HCT116 (cell line): Measurements from ENCODE around the gene CUL4A. TPM values are rescaled to one million over a fixed set of nuclear protein-coding genes. Genes with fewer than 3 reads are reported as not detected.

Source experiments
- ATAC-seq: fragments of 200-7000 bp; cut with Tn5 transposase; 2 replicates; pipeline ENCODE4 v1.9.1; 2020; ENCODE audit warnings: mild to moderate bottlenecking, moderate library complexity
- BruUV-seq: library from RNA; stranded (reverse); fragments of 400-500 nt; replicated peaks from 2 replicates; lab custom pipeline; 2021; lab: Mats Ljungman, UMichigan
- CTCF ChIA-PET: fragments of 300-600 bp; sonication (Branson Sonifier 250); formaldehyde crosslinking; loops from one replicate; lab custom pipeline; 2021; ENCODE audit warnings: antibody characterized with exemption; lab: Charles Lee
- POLR2A ChIA-PET: fragments of 300-600, 350-600 bp; sonication (Branson Sonifier 250); formaldehyde crosslinking; loops from one replicate; lab custom pipeline; 2021; ENCODE audit warnings: antibody characterized with exemption; lab: Charles Lee
- RAD21 ChIA-PET, 2 experiments: fragments of 300-600 bp; sonication (Branson Sonifier 250); formaldehyde crosslinking; loops; one replicate each; lab custom pipeline; 2023; ENCODE audit warnings: low total read pairs in 2 of 2; ENCODE audit not compliant: uncharacterized antibody in 2 of 2, unreplicated experiment in 2 of 2, low non-redundant PET in 1 of 2; lab: Charles Lee
- DNase-seq: peaks from one replicate; pipeline ENCODE4 v3.0.0-alpha.2; 2010; ENCODE audit warnings: low read depth, low spot score
- H2AFZ ChIP-seq: fragments of 200-600 bp; shearing (Covaris generic), sonication (generic); 2 replicates; pipeline ENCODE4 v1.6.1; 2017; ENCODE audit warnings: low read depth, mixed run types, mixed read lengths, antibody characterized with exemption, low read length; ENCODE audit not compliant: poor library complexity, severe bottlenecking
- H3K27ac ChIP-seq: 2 replicates; pipeline ENCODE4 v1.5.1; 2012; ENCODE audit warnings: low read depth, low read length
- H3K27me3 ChIP-seq: fragments of 200-600 bp; sonication (generic); 2 replicates; pipeline ENCODE4 v1.6.1; 2016; ENCODE audit warnings: mixed run types, low read length, mixed read lengths; ENCODE audit not compliant: insufficient read depth
- H3K36me3 ChIP-seq, 2 experiments: fragments of 200-500 bp in 1 of 2; fragments of 200-600 bp in 1 of 2; sonication (Bioruptor generic) in 1 of 2; sonication (generic) in 1 of 2; 2 replicates each; pipeline versions ENCODE4 v1.5.1 to v1.6.1; 2014 to 2016; ENCODE audit warnings: low read length in 2 of 2, inconsistent platforms in 1 of 2, mixed read lengths in 1 of 2, mixed run types in 1 of 2; ENCODE audit not compliant: insufficient read depth in 2 of 2, control insufficient read depth in 1 of 2
- H3K4me1 ChIP-seq, 2 experiments: fragments of 200-600 bp in 1 of 2; sonication (generic) in 1 of 2; 2 replicates each; pipeline versions ENCODE4 v1.5.1 to v1.6.1; 2012 to 2017; ENCODE audit warnings: low read length in 2 of 2, inconsistent platforms in 1 of 2, mild to moderate bottlenecking in 1 of 2, mixed read lengths in 1 of 2, mixed run types in 1 of 2, moderate library complexity in 1 of 2; ENCODE audit not compliant: insufficient read depth in 2 of 2, control insufficient read depth in 1 of 2
- H3K4me2 ChIP-seq: fragments of 200-600 bp; sonication (generic); 2 replicates; pipeline ENCODE4 v1.6.1; 2017; ENCODE audit warnings: mixed run types, low read length, mixed read lengths
- H3K4me3 ChIP-seq, 2 experiments: fragments of 200-600 bp in 1 of 2; sonication (generic) in 1 of 2; replicated peaks in 1 of 2; 2 replicates each; pipeline ENCODE4 v1.5.1; 2011 to 2016; ENCODE audit warnings: low read length in 2 of 2, control low read depth in 1 of 2, low read depth in 1 of 2, mild to moderate bottlenecking in 1 of 2, mixed read lengths in 1 of 2, mixed run types in 1 of 2
- H3K79me2 ChIP-seq: fragments of 200-600 bp; sonication (generic); 2 replicates; pipeline ENCODE4 v1.6.1; 2017; ENCODE audit warnings: mild to moderate bottlenecking, mixed run types, low read length, moderate library complexity, mixed read lengths; ENCODE audit not compliant: insufficient read depth
- H3K9ac ChIP-seq: fragments of 200-600 bp; sonication (generic); 2 replicates; pipeline ENCODE4 v1.6.1; 2016; ENCODE audit warnings: low read length, mixed read lengths
- H3K9me2 ChIP-seq: fragments of 200-600 bp; sonication (generic), shearing (Covaris generic); 2 replicates; pipeline ENCODE4 v1.6.1; 2017; ENCODE audit warnings: mixed run types, mild to moderate bottlenecking, moderate library complexity; ENCODE audit not compliant: insufficient read depth
- H3K9me3 ChIP-seq, 2 experiments: fragments of 200-500 bp in 1 of 2; fragments of 200-600 bp in 1 of 2; sonication (Bioruptor generic) in 1 of 2; sonication (generic) in 1 of 2; 2 replicates each; pipeline ENCODE4 v1.6.1; 2014 to 2017; ENCODE audit warnings: low read length in 2 of 2, mixed read lengths in 2 of 2, inconsistent platforms in 1 of 2, low read depth in 1 of 2, mild to moderate bottlenecking in 1 of 2, mixed run types in 1 of 2, moderate library complexity in 1 of 2; ENCODE audit not compliant: control insufficient read depth in 1 of 2, insufficient read depth in 1 of 2
- H4K20me1 ChIP-seq: fragments of 200-600 bp; sonication (generic), shearing (Covaris generic); 2 replicates; pipeline ENCODE4 v1.6.1; 2017; ENCODE audit warnings: mixed run types, mild to moderate bottlenecking, moderate library complexity; ENCODE audit not compliant: insufficient read depth
- CBX3 ChIP-seq: IDR thresholded peaks from 2 replicates; pipeline ENCODE4 v1.6.1; 2012; ENCODE audit warnings: low read depth
- REST ChIP-seq: IDR thresholded peaks from 2 replicates; pipeline ENCODE4 v1.6.1; 2012; ENCODE audit warnings: low read depth
- SIN3A ChIP-seq: IDR thresholded peaks from 2 replicates; pipeline ENCODE4 v1.6.1; 2012; ENCODE audit warnings: low read depth
- TCF7L2 ChIP-seq: IDR thresholded peaks from 2 replicates; pipeline ENCODE4 v1.7.0; 2011; ENCODE audit warnings: borderline replicate concordance, inconsistent platforms; ENCODE audit not compliant: insufficient read depth, insufficient read length; ENCODE audit errors: extremely low read depth
- YY1 ChIP-seq: IDR thresholded peaks from 2 replicates; pipeline ENCODE4 v1.6.1; 2011; ENCODE audit warnings: low read length, low read depth, moderate library complexity, mild to moderate bottlenecking; ENCODE audit not compliant: insufficient replicate concordance; ENCODE audit errors: extremely low read depth
- ZBTB33 ChIP-seq: IDR thresholded peaks from 2 replicates; pipeline ENCODE4 v1.6.1; 2011; ENCODE audit warnings: mild to moderate bottlenecking, low read length, moderate library complexity; ENCODE audit not compliant: insufficient replicate concordance; ENCODE audit errors: extremely low read depth
- ZFX ChIP-seq: fragments of 450-650 bp; IDR thresholded peaks from 2 replicates; pipeline ENCODE4 v1.6.1; 2017
- ZNF274 ChIP-seq: fragments of 200-500 bp; sonication (Bioruptor generic); IDR thresholded peaks from 2 replicates; pipeline ENCODE4 v1.6.1; 2014; ENCODE audit warnings: mild to moderate bottlenecking, low read depth, low read length, inconsistent platforms
- intact Hi-C: fragments of 100-400 bp; cut with micrococcal nuclease; formaldehyde crosslinking; loops from 2 replicates; pipeline ENCODE4 v1.10.0; 2022
- total RNA-seq: library from RNA; stranded (reverse); gene quantifications from one replicate; pipeline ENCODE4 v1.2.1, GENCODE V29; 2021; ENCODE audit not compliant: unreplicated experiment

The CUL4A gene
- total RNA-seq, 1 experiment from 2014 or later: 76.5 TPM

GRCh38 chr13:113182046-113182445 lies 27.4 kb upstream of the CUL4A start:
- H3K4me1 ChIP-seq: peaks cover 8 to 10% of the 10 kb centered on the region in 2 experiments
- ATAC-seq (no peak), DNase-seq (no peak)
- no peak overlapping the region for H3K4me2 ChIP-seq
- intact Hi-C loops: no loop called here
- no TSS peak for BruUV-seq
- H3K27me3 ChIP-seq: no peaks in the 10 kb centered on the region
- H3K27ac ChIP-seq: no peak overlapping the region
- H3K4me3 ChIP-seq: no peak overlapping the region
- H2AFZ ChIP-seq: no peak overlapping the region
- CTCF ChIA-PET: no interaction called here
- RAD21 ChIA-PET: no interaction called here
- no peaks in the 10 kb centered on the region for H3K9me3 ChIP-seq
- H4K20me1 ChIP-seq: no peaks in the 10 kb centered on the region
- peaks cover 59 to 62% of the 10 kb centered on the region in 2 experiments for H3K36me3 ChIP-seq
- POLR2A ChIA-PET: no interaction called here
- peaks cover 37% of the 10 kb centered on the region for H3K79me2 ChIP-seq
- no peak overlapping the region for H3K9ac ChIP-seq
- TF ChIP-seq ZBTB33 (no peak), SIN3A (no peak)
- no peaks in the 10 kb centered on the region for H3K9me2 ChIP-seq

- Histone ChIP-seq H3K27me3 (no peaks in the 10 kb centered on the region), H3K4me2 (no peak overlapping the region), H3K79me2 (peaks cover 38% of the 10 kb centered on the region), H3K9me3 (no peaks in the 10 kb centered on the region), H3K9me2 (no peaks in the 10 kb centered on the region), H3K36me3 (peaks cover 53 to 57% of the 10 kb centered on the region in 2 experiments), H3K4me3 (no peak overlapping the region), H2AFZ (no peak overlapping the region), H3K9ac (no peak overlapping the region), H3K4me1 (peaks cover 21 to 26% of the 10 kb centered on the region in 2 experiments), H3K27ac (no peak overlapping the region), H4K20me1 (no peaks in the 10 kb centered on the region)
- ATAC-seq: no peak
- no TSS peak for BruUV-seq
- TF ChIP-seq CBX3: no peak
- no peak for TF ChIP-seq TCF7L2
- TF ChIP-seq ZFX: no peak
- no peak for TF ChIP-seq ZNF274
- no peak for TF ChIP-seq REST
- TF ChIP-seq YY1: no peak
- intact Hi-C loops: no loop called here
- DNase-seq: no peak
- RAD21 ChIA-PET: no interaction called here
- POLR2A ChIA-PET: no interaction called here
- CTCF ChIA-PET: no interaction called here
Observed at GRCh38 chr13:113183450-113184129, 25.8 kb upstream of the CUL4A start.
